HG03066 (cell line): ENCODE results near the gene TTLL4.
"Not testable (repeated sequence)": the region's sequence is repeated elsewhere in the genome, so short reads cannot be mapped to it uniquely, and the experiment has no call there.

Experiments used
- ATAC-seq: cut with Tn5 transposase; IDR thresholded peaks from one replicate; pipeline ENCODE4 v1.9.1; 2021; ENCODE audit warnings: low read depth; ENCODE audit not compliant: unreplicated experiment

TTLL4 gene

DNA sequence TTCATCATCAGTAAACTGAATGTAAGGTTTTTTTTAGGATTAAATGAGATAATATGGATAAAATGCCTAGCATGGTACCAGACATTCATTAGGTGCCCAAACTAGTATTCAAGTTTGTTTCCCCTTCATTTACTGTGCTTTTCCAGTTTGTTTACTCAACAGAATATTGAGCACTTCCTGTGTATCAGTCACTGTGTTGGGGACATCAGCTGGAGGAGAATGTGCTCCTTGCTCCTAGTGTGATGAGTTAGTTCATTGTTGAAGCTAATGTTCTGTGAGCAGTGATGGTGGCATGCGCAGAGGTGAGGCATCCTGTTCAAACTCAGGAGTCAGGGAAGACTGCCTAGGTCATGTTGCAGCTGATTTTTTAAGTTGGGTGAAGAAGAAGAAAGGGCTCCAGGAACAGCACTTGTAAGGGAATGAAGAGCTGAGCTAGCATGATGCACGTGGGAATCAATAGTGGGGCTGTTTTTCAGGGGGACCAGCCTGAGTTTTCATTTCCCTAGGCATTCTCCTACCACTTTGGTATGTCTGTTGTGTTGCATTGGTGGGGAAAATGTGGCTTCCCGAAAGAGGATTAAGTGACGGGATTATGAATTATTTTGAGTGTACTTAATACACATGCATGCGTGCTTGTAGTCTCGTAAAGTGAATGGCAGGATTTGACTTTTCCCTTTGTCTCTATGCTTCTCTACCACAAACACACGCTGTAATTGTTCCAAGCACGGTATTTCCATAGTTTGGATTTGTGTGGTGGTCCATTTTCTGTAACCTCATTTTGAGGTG, 23.7 kb downstream of the TTLL4 start:
- ATAC-seq = no peak

DNA sequence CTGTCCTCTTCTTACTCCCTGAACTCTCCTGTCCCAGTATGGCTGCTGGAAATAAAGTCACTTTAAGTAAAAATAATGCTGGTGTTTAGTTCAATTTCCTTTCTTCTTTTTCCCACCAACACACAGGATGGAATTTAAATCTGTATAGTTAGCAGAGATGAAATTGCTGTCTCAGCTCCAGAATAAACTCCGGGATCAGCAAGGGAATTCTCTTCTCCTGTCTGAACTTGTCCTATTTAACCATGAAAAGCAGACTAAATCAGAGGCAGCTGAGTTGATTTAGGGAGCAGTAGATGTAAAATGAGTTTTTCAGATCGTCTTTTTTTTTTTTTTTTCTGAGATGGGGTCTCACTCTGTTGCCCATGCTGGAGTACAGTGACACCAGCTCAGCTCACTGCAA, 25.9 kb downstream of the TTLL4 start:
- no peak for ATAC-seq

DNA sequence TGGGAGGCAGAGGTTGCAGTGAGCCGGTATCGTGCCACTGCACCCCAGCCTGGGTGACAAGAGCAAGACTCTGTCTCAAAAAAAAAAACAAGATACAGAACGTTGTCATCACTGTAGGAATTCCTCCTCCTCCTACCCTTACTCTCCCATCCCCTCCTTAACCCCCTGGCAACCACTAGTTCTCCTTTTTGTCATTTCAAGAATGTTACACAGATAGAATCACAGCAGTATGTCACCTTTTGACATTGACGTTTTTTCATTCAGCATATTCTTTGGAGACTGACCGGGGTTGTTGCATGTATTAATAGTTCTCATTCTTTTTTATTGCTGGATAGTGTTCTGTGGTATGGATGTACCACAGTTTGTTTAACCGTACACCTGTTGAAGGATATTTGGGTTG, 32.4 kb downstream of the TTLL4 start:
- no peak for ATAC-seq

DNA sequence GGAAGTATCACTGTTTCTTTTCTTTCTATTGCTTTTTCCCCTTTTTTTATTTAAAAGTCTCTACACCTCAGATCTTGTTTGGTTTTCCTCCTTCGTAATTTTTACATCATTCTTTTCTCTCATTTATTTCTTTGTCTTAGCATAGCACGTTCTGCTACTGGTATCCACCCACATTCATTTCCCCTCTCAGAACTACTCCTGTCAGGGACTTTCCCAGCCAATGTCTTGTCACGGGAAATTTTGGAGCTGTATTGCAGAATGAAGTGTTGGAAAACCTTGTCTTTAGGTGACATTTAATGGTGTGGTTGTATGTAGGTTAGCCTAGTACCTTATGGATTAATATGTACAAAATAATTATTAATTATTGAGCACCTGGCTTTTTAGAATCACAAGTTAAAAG, 34.0 kb downstream of the TTLL4 start:
- ATAC-seq = no peak

DNA sequence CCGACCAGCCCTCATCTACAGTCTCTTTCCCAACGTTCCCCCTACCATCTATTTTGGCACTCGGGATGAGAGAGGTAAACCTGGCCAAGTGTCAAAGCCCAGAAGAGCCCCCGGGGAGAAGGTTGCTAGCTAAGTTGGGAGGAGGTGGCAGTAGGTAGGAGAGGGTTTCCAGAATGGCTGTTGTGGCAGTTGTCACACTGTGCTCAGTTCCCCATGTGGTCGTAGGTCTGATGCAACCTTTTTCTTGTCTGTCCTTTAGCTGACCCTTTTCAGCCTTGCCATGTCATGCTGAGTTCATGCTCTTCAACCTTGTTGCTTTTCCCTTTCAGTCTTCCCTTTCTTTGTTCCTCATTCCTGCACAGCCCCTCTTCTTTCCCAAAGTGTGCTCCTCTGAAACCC, 34.5 kb downstream of the TTLL4 start:
- ATAC-seq = no peak

DNA sequence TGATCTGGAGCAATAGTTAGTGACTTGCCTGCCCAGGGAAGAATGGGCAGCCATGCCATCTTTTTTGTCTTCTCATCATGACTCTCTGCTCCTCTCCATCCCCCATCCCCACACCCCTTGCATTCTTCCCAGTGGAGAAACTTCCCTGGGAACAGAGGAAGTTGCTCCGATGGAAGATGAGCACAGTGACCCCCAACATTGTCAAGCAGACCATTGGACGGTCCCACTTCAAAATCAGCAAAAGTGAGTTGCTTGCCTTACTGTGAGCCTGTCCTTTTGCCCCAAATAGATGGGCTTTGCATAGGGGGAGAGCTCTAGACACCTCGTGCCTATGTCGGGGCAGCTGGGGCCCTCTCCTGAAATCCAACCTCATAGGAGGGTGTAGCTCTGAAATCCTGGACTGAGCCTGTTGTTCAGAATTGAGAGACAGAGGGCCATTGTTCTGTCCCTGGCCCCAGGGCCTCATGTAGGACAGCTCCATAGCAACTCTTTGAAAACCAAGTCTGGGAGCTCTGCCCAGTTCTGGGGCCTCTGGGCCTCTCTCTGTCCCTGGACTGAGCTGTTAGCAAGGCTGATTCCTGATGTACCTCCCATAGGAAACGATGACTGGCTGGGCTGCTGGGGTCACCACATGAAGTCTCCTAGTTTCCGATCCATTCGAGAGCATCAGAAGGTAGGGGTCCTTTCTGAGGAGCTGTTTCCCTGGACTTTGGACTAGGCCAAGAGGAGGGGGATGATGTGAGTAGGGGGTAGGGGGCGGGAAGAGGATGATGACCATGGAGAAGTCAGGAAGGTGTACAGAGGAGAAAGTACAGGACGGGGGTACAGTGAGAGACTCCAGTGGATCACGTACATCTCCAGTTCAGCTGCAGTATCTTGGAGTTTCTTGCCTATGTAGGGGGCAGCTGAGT, 35.2 kb downstream of the TTLL4 start:
- ATAC-seq = no peak

DNA sequence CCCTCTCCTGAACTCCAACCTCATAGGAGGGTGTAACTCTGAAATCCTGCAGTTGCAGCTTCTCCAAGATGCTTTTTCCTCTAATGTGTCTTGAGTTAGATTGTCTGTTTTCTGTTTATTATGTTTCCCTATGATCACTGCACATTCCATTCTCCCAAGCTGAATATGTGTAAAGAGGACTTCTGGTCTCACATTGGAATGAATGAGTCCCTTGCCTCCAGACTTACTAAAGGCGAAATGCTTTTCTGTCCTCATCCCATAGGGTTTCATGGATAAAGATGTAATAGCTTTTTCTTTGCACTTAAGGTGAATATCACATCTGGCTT, 35.8 kb downstream of the TTLL4 start:
- no peak for ATAC-seq

DNA sequence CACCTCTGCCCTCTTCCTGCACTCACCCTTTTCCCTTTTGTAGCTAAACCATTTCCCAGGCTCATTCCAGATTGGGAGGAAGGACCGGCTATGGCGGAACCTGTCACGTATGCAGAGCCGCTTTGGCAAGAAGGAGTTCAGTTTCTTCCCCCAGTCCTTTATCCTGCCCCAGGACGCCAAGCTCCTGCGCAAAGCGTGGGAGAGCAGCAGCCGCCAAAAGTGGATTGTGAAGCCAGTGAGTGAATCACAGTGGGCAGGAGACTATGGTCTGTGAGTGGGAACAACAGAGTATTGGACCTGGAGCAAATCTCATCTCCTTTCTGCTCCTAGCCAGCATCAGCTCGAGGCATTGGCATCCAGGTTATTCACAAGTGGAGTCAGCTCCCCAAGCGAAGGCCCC, 36.3 kb downstream of the TTLL4 start:
- ATAC-seq = no peak

DNA sequence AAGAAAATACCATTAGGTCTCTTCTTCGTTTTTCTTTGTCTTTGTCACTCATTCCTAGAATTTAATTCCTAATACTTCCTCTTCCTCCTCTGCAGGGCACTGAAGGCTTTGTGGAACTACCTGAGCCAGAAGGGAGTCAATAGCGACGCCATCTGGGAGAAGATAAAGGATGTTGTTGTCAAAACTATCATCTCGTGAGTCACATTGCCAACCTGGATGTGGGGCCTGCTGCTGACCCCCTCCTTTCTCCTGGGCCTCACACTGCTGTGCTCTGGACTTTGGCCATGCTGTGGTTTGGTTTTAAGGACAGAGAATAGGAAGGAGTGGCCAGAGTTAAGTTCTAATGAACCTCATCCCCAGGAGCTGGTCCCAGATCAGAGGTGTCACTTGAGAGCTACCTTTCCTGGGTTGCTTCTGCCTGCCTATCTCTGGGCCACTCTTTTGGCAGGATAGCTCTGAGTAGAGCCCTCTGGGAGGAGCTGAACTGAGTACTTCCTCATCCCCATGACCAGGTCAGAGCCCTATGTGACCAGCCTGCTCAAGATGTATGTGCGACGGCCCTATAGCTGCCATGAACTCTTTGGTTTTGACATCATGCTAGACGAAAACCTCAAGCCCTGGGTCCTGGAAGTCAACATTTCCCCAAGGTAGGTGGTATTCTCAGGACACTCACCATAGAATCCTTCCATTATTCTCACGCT, 38.3 kb downstream of the TTLL4 start:
- no peak for ATAC-seq

DNA sequence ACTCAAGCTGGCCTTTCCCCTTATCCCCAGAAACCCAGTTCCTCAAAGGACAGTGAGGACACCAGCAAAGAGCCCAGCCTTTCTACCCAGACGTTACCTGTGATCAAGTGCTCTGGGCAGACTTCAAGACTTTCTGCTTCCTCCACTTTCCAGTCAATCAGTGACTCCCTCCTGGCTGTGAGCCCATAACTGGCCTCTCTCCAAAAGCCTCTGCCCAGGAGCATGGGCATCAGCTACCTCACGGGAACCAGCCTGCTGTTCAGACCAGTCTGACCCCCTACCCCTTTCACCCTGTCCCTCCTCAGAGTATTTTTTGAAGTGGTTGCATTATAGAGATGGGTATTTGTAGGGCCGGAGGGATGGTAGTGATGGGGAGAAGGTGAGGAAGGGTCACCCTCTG, 43.6 kb downstream of the TTLL4 start:
- ATAC-seq = no peak

DNA sequence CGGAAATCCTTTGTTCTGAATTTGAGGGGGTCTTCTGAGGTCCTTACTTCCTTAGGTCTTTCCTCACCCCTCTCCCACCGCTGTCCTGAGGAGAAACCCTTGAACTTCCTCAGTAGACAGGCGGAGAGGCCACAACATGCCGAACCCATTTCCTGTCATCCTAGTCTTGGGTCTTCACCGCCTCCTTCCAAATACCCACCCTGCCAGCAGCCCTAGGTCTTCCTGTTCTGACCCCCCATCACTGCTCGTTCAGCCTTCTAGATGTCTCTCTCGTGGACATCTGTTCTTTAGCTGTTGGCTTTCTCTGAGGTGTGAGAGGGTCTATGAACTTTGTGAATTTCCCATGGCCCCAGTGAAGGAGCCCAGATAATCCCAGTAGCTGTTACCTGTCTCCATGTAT, 44.1 kb downstream of the TTLL4 start:
- ATAC-seq = no peak

DNA sequence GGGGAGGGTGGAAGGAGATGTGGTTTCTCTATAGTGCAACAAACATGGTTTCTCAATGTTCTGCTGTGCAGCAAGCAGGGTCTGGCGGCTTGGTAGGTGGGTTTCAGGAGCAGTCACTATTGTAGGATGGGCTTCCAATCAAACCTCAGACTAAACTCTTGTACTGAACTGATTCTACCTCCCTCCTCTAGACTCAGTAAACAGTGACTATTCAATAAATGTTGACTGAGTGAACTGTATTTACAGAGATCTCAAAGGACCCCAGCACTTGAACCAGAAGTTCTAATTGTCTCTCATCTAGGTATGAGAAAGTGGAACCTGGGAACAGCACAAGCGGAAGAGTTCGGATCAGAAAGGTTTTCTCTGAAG, 44.5 kb downstream of the TTLL4 start:
- ATAC-seq = no peak

DNA sequence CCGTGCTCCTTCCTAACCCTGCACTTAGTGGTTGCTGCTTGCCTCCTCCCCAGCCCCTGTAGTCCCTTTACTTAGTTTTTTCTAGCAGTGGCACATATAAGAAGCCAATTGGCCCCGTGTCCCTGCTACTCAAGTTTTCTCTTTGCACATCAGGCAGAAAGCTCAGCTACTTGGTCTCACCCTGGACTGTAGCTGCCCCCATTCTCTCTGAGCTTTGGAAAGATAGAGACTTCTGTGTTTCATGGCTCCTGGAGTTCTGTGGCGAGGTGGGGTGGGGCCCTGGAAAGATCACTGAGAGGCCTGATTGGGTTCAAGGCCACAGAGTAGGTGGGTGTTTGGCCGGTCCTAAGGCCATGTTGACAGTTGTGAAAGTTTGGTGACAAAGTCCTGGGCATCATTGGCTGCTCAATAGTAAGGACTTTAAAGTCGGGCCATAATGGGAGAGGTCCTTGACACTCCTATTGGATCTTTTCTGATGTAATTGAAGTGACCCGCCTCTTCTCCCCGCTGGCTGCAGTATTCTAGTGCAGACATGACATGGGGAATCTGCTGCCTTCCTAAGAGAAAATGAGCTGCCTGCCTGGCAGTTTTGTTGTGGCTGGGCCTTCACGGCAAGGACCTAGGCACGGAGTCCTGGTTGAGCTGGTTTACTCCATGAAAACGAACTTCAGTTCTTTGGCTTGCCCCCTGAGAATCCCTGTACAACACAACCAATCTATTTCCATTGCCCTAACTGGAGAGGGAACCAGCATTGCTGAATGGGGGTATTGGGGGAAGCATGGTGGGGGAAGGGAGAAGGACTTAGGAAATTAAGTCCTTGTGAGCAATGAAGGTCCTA, 45.2 kb downstream of the TTLL4 start:
- no peak for ATAC-seq

DNA sequence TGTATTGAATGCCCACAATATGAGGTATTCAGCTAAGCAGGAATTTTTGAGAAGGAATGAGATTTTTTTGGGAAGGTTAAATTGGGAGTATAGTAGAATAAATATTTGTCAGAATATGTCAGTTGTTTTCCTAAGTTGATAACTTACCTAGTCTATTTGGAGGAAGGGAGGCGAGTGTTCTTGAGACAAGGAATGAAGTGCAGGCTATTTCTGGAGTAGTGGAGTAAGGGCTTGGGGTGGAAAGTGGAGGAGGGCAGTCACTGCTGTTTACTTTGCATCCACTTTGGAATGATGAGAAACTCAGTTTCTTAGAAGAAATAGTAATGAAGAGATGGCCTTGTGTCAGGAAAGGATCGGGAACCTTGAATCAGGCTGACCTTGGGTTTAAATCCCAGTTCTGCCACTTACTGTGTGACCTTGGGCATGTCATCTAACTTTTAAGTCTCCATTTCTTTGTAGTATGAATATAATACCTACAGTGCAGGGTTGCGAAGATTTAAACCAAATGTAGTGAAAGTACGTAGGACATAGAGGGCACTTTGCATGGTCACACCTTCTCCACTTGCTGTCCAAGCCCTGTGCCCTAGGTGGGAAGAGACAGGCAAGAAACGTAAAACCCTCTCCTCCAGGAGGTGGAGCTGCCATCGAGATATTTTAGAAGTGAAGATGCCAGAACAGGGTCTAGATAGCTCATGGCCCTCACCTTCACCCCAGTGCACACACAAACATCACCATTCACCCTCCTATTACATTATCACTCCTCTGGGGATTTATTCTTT, 46.2 kb downstream of the TTLL4 start:
- ATAC-seq = no peak

DNA sequence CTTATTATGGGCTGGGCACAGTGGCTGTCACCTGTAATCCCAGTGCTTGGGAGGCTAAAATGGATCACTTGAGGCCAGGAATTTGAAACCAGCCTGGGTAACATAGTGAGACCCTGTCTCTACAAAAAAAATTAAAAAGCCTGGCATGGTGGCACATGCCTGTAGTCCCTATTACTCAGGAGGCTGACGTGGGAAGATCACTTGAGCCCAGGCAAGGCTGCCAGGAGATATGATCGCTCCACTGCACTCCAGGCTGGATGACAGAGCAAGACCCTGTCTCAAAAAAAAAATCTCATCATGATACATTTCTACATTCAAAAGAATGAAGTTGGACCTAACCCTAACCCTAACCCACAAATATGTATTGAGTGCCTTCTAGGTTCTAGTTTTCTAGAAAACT, 51.2 kb downstream of the TTLL4 start:
- ATAC-seq = no peak

DNA sequence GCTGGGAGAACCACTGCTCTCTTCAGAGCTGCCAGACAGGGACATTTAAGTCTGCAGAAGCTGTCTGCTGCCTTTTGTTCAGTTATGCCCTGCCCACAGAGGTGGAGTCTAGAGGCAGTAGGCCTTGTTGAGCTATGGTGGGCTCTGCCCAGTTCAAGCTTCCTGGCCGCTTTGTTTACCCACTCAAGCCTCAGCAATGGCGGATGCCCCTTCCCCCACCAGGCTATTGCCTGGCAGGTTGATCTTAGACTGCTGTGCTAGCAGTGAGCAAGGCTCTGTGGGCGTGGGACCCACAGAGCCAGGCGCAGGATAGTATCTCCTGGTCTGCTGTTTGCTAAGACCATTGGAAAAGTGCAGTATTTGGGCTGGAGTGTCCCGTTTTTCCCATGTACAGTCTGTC, 62.1 kb downstream of the TTLL4 start:
- not testable (repeated sequence) for ATAC-seq

DNA sequence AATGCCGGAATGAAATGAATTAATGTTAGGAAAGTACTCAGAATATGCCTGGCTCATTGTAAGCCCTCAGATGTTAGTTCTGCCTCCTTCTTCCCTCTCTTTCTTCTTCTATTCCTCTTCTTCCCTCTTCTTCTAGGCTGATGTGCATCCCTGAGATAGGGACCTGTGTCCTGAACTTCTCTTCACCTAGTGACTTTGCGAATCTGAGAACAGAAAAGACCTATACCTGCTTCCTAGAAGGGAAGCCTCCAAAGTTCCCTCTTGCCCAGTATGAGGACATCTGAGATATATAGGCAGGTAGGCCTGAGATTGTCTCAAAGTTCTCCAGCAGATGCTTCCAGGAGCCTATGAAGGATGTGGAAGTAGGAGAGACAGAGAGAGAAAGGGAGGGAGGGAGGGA, 63.2 kb downstream of the TTLL4 start:
- no peak for ATAC-seq

DNA sequence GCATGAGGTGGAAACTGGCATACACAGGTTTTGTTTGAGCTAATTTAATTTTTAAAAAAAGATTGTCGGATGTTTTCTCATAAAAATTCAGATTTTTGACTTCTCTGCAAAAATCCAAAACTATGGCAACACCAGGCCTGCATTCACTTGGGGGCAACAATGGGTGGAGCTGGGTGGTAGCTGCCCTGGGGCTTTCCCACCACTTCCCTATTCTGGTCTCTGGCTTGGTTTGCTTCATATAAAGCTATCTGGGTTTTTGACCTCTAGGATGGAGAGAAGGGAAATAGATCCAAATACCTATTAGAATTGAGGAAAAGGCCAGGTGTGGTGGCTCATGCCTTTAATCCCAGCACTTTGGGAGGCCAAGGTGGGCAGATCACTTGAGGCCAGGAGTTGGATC, 65.9 kb downstream of the TTLL4 start:
- no peak for ATAC-seq

DNA sequence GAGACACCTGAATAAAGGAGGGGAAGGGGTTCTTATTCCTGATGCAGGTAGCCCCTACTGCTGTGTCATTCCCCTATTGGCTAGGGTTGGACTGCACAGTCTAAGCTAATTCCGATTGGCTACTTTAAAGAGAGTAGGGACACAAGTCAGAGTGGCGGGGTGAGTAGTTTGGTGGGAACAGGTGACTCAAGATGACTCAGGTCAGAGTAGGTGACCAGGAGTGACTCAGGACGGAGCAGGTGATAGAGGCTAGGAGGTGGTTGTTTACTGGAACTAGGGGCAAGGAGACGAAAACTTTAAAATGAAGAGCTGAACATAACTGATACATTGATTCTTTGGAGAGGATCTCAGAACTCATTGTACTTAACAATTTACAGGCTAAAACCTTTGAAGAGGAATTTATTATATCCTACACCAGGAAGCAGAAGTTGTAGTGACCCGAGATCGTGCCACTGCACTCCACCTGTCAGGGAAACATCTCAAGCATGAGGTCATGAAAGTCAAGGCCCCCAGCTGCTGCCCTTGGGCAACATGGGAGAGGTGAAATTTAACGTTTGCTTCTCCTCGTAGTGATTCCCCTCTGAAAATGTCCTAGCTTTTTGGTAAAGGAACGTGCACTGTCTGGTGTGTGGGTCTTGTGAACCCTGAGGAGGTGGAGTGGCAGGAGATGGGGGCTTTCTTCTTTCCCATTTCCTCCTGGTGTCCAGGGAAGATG, 66.8 kb downstream of the TTLL4 start:
- no peak for ATAC-seq
